NCI-H510A treated with DMSO at 0.1 percent for 48 hours (cell line): ENCODE measurements around the gene BHLHE23.
"Not testable (repeated sequence)": the region's sequence is repeated elsewhere in the genome, so short reads cannot be mapped to it uniquely, and the experiment has no call there.

Experiments
- DNase-seq: peaks from one replicate; lab custom pipeline; 2025; lab: John Stamatoyannopoulos, UW

BHLHE23 gene

DNA sequence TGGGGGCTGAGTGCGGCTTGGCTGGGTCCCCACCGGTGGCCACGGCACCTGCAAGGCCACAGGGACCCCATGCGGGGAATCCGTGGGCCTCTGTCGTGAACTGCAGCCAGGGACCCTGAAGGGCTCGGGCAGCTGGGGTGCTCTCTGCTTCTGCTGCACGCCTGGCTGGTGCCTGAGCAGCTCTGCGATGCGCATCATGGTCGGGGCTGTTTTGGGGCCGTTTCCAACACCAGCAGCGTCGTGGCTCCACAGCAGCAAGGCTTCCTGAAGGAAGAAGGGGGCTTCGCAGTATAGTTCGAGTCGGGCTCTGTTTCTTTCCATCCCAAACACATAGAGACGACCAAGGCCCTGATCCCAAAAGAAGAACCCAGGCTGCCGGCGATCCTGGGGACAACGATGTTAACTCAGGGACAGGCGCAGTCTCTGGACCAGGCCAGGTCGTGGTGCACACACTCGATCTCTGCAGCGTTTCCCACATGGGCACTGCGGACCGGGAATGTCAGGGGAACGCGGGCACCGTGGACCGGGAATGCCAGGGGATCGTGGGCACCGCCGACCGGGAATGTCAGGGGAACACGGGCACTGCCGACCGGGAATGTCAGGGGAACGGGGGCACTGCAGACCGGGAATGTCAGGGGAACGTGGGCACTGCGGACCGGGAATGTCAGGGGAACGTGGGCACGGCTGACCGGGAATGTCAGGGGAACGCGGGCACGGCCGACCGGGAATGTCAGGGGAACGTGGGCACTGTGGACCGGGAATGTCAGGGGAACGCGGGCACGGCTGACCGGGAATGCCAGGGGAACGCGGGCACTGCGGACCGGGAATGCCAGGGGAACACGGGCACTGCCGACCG lies 36.8 kb upstream of the BHLHE23 start:
- DNase-seq = no peak

DNA sequence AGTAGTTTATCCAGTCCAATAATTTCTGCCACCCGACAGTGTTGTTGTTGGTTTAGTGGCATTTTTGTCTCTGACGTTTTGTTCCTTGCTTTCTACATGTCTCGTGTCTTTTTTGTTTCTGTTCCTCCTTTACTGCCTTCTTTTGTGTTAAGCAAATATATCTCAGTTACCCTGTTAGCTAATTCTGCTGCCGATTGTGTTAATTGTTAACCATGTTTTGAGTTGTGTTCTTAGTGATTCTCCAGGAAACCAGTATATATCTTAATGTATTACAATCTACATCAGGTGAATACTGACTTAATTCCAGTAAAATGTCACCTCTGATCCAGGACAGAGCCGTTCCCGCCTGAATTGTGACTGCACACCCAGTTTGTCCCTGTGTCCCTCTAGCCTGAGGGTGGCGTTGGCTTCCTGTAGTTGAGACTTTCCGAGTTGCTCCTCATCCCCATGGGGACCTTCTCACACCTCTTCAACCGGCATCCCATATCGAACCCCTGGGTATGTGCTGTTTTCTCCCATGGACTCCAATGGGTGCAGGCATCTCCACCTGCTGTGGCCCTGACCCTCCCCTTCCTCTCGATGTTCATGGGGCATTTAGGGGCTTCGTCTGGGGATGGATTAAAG lies 35.8 kb upstream of the BHLHE23 start:
- no peak for DNase-seq

DNA sequence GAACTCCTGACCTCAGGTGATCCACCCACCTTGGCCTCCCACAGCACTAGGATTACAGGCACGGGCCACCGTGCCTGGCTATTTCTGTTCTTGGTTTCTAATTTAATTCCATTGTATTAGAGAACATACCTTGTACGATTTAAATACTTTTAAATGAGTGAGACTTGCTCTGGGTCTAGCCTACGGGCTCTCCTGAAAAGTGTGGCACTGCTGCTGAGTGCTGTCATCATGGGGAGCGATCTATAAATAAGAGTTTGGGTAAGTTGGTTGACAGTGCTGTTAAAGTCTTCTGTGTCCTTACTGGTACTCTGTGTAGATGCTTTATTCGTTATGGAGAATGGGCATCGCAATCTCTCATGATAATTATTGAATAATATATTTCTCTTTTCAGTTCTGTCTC lies 35.0 kb upstream of the BHLHE23 start:
- no peak for DNase-seq

DNA sequence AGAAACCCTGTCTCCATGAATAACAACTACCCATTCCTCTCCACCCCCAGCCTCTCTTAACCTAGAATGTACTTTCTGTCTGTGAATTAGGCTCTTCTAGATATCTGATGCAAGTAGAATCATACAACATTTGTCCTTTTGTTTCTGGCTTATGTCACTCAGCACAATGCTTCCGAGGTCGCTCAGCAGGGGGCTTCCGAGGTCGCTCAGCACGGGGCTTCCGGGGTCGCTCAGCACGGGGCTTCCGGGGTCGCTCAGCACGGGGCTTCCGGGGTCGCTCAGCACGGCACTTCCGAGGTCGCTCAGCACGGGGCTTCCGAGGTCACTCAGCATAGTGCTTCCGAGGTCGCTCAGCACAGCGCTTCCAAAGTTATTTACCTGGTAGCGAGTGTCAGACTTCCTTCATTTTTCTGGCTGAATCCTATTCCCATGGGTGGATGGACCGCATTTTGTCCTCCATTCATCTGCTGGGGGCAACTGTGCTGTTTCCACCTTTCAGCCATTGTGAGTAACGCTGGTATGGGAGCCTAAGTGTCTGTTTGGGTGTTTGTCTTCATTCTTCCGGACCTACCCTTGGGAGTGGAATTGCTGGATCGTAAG lies 31.0 kb upstream of the BHLHE23 start:
- DNase-seq = no peak

DNA sequence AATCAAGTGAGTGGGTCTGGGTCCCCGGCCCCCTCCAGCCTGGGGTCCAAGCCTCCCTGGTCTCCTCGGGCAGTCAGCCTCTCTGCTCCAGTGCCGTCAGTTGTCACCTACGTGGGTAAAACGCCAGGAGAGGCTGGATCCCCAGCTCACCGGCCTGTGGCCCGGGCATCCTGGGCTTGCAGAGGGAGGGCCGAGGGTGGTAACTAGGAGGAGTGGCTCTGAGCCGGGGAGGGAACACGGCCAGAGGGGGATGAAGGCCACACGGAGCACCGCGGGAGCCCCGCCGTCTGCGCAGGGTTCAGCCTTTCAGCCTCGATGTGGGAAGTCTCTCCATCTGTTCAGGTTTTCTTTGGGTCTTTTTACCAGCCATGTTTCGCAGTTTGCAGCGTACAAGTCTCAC lies 29.5 kb upstream of the BHLHE23 start:
- DNase-seq = no peak

DNA sequence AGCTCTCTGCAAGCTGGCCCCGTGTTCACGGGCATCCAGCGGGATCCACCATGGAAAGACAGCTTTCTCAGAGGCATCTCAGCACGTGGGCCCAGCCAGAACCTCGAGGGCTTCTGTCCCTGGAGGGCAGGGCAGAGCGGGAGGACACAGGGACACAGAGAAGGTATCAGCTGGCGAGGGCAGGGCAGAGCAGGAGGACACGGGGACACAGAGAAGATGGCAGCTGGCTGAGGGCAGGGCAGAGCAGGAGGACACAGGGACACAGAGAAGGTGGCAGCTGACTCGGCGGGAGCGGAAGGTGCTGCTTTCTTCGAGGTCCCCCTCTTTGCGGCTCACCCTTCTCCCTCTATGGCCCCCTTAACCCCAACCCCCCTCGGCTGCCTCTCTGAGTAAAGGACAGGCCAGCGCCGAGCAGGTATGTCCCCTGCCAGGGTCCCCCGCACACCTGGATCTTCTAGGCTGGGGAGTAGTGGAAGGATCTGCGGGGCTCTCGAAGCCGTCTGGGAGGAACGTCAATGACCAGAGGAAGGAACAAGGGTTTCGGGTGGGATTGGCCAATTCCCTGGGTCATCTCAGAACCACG lies 28.9 kb upstream of the BHLHE23 start:
- no peak for DNase-seq

DNA sequence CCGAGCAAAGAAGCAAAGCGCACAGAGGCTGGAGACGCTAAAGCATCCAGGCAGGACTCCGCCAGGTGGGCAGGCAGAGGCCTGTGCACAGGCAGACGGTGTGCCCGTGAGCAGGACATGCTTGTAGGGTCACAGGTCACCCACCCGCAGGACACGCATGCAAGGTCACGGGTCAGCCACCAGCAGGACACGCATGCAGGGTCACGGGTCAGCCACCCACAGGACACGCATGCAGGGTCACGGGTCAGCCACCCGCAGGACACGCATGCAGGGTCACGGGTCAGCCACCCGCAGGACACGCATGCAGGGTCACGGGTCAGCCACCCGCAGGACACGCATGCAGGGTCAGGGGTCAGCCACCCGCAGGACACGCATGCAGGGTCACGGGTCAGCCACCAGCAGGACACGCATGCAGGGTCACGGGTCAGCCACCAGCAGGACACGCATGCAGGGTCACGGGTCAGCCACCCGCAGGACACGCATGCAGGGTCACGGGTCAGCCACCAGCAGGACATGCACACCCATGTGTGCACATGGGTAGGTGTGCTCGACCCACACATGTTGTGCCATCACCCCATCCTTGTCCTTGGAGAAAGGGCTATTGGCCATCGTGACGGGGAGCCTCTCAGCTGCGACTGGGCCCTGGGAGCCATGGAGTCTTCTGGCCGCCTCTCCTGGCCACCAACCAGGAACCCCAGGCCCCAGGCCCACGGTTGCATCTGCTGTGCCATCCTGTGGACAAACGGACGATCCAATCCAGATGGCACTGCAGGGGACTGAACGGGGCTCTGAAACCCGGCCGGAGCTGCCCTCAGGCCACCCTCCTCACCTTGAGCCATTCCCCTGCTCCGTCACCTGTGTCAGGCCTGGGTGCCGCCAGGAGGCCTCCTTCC lies 28.2 kb upstream of the BHLHE23 start:
- not testable (repeated sequence) for DNase-seq

DNA sequence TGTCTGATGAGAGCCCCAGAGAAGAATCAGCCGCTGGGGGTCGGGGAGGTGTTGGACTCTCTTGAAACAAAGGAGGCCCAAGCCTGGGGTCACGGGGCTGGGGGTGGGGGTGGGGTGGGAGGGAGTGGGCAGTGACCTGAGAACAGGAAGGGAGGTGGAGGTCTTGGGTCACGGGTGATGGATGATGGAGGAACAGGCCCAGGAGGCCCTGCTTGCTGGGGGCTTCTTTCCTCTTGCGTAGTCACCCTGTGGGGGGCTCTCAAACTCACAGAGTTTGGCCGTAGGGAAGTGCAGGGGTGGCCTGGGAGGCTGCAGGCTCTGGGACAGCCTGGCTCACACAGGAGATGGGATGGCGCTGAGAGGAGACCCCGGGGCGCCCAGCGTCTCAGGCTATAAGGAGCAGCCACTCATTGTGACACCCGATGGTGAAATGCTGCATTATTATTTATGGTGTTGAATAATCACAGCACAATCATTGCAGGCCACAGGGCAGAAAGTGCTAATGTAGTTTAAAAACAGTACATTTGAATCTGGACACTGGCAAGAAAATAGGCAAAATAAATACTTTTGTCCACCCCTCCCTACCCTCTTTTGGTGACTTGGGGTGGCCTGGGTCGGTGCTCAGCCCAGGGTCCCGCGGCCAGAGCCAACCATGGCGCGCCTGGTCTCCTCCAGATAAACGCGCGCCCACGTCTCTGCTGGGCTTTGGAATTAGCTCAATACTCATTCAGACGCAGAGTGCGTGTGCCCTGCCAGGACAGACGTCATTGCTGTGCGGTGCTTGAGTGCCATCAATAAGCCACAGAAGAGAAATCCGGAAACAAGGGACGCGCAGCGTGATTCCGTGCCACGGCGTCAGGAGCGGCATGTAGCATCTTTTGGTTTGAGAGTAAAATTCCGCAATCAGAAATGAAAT lies 27.3 kb upstream of the BHLHE23 start:
- DNase-seq = no peak

DNA sequence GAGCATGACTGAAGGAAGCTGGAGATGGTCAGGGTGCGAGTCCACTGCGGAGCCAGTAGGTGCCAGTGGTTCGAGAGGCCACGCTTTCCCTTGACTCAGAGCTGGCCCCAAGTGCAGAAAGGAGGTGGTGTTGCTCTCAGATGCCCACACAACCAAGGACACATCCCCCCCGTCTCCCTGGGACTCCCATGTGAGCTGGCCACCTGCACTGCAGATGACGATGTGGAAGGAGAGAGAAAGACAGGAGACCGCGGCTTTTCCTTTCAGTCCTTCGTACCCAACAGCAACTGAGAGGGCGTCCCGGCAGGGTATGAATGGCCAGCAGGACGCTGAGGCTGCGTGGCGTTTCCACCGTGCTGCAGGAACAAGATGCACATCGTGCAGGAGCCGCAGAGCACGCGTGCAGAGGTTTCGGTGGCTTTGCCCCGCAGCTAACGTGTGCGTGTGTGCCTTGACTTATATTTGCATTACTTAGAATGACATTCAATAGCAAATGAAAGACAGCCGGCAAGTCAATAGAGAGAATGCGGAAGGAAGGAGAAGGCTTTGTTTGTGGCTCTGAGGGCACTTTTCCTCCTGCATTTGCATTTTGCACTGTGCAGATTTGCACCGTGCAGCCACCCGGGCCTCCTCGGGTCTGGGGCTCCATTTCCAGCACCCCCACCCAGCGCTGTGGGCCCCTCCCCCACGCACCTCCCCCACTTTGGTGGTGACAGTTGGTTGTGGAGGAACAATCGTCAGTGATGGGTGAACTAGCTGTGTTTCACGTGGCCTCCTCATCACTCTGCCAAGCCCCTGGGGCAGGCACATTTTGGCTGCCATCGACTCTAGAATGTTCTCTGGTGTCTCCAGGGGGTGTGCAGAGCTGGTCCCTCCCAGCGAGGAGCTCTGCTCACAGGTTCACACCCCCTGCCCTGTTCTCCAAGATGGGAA lies 26.4 kb upstream of the BHLHE23 start:
- no peak for DNase-seq

DNA sequence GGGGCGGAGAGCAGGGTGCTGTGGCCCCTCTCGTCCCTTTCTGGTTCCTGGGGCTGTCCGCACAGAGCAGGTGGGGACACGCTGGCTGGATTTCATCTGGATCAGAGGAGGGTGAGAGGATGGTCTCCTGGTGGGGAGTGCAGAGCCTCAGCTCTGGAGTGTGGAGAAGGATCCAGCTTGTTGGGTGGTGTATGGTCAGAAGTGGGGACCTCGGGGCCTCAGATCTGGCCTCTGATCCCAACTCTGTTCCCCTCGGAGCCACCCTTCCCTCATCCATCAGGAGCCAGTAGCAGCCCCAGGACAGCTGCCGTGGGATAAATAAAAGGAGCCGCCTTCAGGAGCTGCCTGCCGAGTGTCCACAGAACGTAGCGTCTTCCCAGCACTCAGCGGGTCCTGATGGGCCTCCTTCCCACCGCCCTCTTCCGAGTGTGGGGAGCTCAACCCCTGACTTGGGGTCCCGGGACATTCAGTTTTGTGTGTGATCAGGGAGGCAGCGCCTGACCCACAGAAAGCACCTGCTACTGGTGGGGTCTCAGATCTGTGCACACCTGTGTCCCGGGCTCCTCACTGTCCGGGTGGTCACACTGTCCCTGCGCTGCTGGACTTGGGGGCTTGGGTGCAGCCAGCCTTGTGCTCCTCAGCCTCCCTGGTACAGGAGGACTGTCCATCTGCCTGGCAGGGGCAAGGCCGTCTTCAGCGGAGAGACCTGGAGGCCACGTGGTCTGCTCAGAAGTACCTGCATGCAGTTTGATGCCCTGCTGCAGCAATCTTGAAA lies 25.4 kb upstream of the BHLHE23 start:
- no peak for DNase-seq

DNA sequence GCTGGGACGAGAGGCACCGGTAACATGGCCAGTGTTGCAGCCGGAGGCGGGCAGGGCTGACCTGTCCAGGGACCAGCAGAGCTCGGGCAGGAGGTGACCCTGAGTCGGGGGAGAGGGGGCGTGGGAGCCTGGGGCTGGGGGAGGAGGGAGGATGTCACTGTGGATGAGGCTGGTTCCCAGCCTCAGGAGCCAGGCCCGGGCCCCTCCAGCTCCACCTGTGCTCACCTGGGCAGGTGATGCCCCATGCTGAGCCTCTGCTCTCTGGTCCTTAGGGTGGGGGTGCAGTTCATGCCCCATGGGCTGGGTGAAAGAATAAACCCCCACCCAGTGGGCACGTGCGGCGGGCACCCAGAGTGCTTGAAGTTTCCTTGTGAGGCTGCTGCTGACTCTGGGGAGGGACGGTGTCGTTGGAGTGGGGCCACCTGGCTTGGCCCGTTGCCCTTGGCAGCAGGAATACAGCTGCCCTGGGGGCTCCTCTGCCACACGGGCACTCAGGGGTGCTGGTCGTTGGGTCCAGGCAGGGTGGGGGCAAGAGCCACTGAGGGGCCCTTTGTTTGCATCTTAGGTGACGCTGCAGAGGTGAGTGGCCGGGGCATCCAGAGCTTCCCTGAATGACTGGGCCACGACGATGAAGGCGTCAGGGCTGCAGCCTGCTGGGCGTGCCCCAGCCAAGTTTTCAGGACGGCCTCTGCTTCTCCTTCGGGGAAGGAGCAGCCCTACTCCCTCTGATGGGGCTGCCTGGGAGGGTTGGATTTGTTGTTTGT lies 24.7 kb upstream of the BHLHE23 start:
- DNase-seq = no peak

DNA sequence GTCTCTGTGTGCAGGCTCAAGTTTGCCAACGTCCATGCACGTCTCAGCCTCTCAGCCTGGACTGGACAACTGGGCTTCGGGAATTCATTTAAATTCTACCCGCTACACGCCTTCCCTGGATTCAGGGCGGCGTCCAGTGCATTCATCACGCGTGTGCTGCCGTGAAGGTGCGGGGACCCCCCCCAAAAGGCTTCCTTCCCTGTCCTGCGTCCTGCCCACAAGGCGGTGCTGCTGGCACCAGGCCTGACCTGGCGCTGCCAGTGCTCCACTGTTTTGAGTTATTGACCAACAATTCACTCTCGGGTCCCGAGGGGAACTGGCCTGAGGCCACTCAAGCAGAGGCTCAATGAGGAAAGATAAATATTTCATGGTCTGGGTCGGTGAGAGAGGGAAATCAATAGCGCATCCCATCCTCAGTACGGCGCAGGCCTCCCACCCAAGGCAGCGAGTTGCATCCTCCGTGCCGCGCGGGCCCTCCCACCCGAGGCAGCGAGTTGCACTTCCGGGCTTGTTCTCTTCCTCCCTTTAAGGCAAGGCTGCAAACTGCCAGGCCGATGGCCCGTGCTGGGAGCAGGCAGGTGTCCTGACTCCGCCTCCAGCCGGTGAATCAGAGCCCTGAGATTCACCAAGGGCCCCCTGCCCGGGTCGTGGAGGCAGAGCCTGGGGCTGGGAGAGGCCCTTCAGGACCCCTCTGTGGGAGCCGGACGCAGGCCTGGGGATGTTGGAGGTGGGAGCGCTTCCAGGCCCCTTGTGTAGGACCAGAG lies 22.8 kb upstream of the BHLHE23 start:
- no peak for DNase-seq

DNA sequence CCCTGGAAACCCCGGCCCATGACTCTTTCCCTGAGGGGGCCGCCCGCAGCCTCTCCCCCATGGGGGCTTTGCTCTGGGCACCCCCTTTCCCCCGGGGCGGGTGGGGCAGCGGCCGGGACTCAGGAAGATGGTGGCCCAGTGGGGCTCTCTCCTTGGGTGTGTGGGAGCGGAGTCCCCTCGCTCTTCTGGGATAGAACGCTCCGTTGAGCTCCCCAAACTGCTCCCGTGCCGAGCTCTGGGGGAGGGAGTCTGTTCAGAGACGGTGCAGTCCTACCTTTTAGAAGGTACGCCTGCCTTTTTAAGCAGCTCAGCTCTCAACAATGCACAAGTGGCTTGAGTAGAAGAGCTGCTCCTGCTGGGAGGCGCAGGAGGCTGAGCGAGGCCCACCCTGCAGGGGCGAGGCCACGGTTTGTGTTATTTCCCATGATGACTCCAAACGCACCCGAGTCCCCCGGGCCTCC lies 21.7 kb upstream of the BHLHE23 start:
- no peak for DNase-seq

DNA sequence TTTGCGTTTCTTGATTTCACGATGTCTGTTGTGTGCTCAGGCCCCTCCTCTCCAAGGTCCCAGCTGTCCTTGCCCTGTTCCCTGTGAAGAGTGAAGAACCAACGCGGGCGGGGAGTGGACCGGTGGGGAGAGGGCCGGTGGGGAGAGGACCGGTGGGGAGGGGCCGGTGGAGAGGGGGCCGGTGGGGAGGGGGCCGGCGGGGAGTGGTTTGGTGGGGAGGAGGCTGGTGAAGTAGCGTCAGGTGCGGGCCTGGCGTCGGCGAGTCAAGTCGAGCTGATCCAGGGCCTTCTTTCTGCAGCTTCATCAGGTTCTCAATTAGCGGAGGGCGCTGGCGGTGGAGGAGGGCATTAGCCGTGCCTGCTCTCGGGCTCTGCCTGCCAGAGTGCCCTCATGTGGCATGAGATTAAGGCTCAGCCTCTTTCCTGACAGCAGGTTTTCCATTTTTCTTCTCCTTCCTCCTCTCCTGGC lies 21.2 kb upstream of the BHLHE23 start:
- no peak for DNase-seq

DNA sequence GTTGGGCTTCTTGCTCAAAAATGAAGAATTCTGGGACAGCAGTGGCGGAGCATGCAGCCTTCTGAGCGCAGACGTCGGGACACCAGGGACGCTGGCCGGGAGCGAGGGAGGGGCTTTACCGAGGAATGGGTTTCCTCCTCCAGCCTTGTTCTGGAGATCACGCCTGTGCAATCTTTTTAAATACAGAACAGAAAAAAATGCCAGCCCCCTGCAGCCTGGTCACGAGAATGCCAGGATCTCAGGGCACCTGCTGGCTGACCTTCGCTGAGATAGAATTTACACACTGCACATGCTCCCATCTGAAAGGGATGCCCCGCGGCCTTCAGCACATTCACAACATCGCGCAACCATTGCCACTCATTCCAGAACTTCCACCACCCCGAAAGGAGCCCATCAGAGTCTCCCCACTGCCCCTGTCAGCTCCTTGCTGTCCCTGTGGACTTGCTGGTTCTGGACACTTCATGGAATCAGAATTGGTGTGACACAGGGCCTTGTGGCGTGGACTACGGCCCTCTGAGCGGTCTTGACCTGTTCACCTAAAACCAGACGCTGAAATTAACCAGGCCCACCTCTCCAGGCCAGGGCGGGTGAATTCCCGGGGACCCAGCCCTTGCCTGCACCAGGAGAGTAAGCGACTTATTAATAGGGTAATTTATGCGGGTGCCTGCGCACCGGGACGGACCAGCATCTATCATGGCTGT lies 20.6 kb upstream of the BHLHE23 start:
- DNase-seq = no peak

DNA sequence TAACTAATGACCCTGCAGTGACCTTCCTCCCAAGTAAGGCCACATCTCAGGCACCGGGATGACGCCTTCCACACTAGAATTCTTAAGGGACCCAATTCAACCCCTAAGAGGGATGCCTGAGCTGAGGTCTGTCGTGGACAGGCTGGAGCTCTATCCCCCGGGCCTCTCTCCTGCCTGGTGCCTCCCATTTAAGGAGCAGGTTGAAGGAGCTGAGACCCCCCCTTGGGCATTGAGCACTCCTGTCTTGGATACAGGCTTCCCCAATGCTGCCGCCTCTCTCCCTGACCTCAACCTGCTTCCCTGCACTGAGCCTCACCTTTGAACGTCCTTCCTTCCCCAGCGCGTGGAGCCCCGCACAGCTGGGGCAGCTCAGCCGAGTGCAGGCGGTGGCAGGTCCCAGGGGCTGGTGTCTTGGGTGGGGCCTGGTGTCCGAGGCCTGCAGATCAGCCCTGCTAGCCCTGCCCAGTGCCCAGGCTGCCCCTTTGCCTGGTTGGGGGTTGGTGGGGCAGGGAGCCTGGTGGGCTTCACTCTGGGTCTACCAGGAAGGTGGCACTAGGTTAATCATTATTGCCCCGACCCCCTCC lies 19.9 kb upstream of the BHLHE23 start:
- DNase-seq = no peak
